Right lobe of liver (tissue), 4 donors: Measurements from ENCODE around the gene BAG1.

Experiments used
- POLR2A ChIP-seq: fragments of 450-650 bp; IDR thresholded peaks from one replicate; pipeline ENCODE4 v1.6.1; 2017; ENCODE audit warnings: antibody characterized with exemption, mild to moderate bottlenecking
- TF ChIP-seq, protein P1 (sequence below), 4 donors: fragments of 200-600 bp in 3 of 4; fragments of 450-650 bp in 1 of 4; IDR thresholded peaks; one replicate each; pipeline versions ENCODE4 v1.5.1 to v1.8.0; 2016 to 2022; ENCODE audit warnings: antibody characterized with exemption in 4 of 4, mild to moderate bottlenecking in 2 of 4
- donor health status: DM: no; HTN: no; CAD: no.
- donor health status: DM: no; HTN: no; CAD: no.
- donor health status: DM: no; HTN: yes; CAD: no.

GRCh38 chr9:33297432-33297831 is 32.9 kb upstream of the BAG1 start:
- no peak for TF ChIP-seq POLR2A
- TF ChIP-seq, protein P1, sequence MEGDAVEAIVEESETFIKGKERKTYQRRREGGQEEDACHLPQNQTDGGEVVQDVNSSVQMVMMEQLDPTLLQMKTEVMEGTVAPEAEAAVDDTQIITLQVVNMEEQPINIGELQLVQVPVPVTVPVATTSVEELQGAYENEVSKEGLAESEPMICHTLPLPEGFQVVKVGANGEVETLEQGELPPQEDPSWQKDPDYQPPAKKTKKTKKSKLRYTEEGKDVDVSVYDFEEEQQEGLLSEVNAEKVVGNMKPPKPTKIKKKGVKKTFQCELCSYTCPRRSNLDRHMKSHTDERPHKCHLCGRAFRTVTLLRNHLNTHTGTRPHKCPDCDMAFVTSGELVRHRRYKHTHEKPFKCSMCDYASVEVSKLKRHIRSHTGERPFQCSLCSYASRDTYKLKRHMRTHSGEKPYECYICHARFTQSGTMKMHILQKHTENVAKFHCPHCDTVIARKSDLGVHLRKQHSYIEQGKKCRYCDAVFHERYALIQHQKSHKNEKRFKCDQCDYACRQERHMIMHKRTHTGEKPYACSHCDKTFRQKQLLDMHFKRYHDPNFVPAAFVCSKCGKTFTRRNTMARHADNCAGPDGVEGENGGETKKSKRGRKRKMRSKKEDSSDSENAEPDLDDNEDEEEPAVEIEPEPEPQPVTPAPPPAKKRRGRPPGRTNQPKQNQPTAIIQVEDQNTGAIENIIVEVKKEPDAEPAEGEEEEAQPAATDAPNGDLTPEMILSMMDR (IDR thresholded peaks at IDR 0.05), result no peak
